ENCODE measurements around the gene PSMB2.
A peak's percentile ranks its signal among the peaks of the same experiment; 100 is the strongest.
"Not testable (repeated sequence)": the region's sequence is repeated elsewhere in the genome, so short reads cannot be mapped to it uniquely, and the experiment has no call there.

Gene PSMB2

DNA sequence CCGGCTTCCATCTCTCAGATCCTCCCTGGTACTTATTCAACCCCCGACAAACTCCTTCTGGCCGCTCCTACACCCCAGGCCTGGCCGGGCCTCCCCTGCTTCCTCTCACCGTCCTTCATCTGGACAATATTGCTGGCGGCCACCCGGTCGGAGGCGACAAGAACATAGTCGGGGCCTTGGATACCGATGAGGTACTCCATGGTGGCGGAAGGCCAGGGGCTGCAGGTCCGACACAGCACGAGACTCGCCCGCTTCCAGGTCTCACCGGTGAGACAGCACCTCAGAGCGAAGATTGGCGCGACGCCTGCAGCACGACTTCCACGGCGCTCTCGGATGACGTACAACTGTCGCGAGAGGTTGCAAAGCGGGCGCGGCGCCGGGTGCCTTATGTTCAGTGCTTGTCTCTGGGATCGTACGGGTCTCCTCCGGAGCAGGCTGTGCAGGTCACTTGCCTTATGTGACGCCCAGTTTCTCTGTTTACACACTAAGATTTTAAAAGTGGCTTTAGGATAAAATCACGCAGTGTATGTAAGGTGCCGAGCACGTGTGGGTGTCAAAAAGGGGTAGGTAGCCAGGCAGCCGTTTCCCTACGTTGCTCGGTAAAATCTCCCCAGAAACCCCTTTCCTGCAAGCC is at the start of gene PSMB2:
TSS of gene PSMB2 (minus strand) at position 294 of the 634 bp plus-strand sequence. CDS start at position 200, 94 bp downstream.
- H3K27ac Mint-ChIP-seq = peak within 1 kb of the TSS; percentile 100

DNA sequence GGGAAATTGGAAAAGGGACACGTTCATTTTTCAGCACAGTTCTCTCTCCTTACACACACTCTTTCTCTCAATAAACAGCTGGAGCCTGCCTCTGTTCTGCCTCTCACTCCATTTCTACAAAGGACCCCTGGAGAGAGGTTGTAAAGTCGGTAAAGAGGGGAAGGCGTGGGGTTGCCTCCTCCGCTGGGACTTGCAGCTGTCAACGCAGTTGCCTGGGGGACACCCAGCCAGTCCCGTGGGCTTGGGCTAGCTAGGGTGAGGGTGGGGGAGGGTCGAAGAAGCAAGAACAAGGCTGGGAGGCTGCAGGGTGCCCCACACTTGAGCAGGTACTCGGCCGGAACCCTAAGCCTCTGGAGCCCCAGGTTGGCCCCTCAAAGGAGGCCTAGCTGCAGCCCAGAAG is 49.8 kb upstream of the PSMB2 start:
- Mint-ChIP-seq H3K36me3 (no peaks in the 10 kb centered on the region), H3K4me3 (no peak overlapping the region), H3K9me3 (no peaks in the 10 kb centered on the region), H3K4me1 (no peaks in the 10 kb centered on the region), H3K27ac (no peak overlapping the region), H3K27me3 (peaks cover 5% of the 10 kb centered on the region)

More for the DNA sequence above, at the start of gene PSMB2:
- peaks cover 34% of the 10 kb centered on the region for H3K4me1 Mint-ChIP-seq
- peaks cover 3% of the 10 kb centered on the region for H3K36me3 Mint-ChIP-seq
- peak within 1 kb of the TSS; percentile 100 for H3K4me3 Mint-ChIP-seq
- peaks cover 10% of the 10 kb centered on the region for H3K27me3 Mint-ChIP-seq
- no peaks in the 10 kb centered on the region for H3K9me3 Mint-ChIP-seq

DNA sequence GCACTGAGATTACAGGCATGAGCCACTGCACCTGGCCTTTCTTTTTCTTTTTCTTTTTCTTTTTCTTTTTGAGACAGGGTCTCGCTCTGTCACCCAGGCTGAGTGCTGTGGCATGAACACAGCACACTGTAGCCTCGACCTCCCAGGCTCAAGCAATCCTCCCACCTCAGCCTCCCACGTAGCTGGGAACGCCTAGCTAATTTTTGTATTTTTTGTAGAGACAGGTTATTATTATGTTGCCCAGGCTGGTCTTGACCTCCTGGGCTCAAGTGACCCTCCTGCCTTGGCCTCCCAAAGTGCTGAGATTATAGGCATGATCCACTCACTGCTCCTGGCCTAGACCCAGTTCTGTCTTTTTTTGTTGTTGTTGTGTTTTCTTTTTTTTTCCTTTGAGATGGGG is 48.8 kb upstream of the PSMB2 start:
- H3K36me3 Mint-ChIP-seq, H3K4me1 Mint-ChIP-seq, H3K27me3 Mint-ChIP-seq, H3K4me3 Mint-ChIP-seq, H3K9me3 Mint-ChIP-seq: not testable (repeated sequence)
- peak overlapping the region; percentile 55 for H3K27ac Mint-ChIP-seq

DNA sequence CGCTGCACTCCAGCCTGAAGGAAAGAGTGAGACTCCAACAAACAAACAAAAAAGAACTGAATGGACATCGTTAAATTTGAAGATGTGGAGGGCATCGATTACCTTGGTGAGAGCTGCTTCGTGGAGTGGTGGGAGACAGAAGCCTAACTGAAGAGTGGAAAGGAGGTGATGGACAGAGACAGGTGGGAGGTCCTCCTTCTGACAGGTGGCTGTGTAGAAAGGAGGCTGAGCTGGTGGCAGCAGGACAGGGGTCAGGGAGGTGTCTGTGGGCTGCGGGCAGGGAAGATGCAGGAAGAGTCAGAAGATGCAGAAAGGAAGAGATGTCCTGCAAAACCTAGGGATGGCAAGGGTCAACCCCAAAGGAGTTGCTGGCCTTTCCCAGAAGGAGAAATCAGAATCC is 46.8 kb upstream of the PSMB2 start:
- Mint-ChIP-seq H3K36me3 (no peaks in the 10 kb centered on the region), H3K4me1 (no peaks in the 10 kb centered on the region), H3K4me3 (no peak overlapping the region), H3K9me3 (no peaks in the 10 kb centered on the region), H3K27me3 (peaks cover 7% of the 10 kb centered on the region), H3K27ac (no peak overlapping the region)

DNA sequence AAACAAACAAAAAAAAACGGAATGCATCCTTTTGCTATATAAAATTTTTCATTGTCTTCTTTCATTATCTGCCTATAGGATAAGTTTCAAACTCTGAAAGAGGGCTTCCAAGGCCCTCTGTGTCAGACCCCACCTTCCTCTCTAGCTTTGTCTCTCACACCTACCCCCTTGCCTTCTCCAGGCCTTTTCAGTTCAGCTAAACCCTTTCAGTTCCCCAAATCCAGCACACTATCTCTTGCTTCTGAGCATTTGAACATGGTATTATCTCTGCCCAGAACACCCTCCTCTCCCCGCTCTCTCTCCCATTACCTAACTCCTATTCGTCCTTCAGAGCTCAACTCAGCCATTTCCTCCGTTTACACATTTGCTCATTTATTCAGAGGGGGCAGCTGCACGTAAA is 41.7 kb upstream of the PSMB2 start:
- Mint-ChIP-seq H3K27me3 (peaks cover 3% of the 10 kb centered on the region), H3K27ac (no peak overlapping the region), H3K36me3 (no peaks in the 10 kb centered on the region), H3K4me3 (no peak overlapping the region), H3K4me1 (no peaks in the 10 kb centered on the region), H3K9me3 (no peaks in the 10 kb centered on the region)

DNA sequence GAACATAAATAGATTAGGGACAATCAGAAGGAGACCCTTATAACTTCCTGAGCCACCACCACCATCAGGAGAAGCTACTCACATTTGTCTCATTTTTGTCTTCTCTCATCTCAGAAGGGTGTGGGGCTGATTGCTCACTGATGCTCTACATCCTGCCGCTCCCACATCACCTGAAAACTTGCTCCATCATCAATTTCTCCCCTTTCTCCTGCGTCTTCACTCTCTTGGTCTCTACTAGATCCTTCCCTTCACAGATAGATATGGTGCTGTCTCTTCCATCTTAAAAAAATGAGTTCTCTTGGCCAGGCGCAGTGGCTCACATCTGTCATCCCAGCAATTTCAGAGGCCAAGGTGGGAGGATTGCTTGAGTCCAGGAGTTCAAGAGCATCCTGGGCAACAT is 38.9 kb upstream of the PSMB2 start:
- Mint-ChIP-seq H3K27ac (no peak overlapping the region), H3K4me1 (no peaks in the 10 kb centered on the region), H3K27me3 (peaks cover 2% of the 10 kb centered on the region), H3K36me3 (no peaks in the 10 kb centered on the region), H3K4me3 (no peak overlapping the region), H3K9me3 (no peaks in the 10 kb centered on the region)

DNA sequence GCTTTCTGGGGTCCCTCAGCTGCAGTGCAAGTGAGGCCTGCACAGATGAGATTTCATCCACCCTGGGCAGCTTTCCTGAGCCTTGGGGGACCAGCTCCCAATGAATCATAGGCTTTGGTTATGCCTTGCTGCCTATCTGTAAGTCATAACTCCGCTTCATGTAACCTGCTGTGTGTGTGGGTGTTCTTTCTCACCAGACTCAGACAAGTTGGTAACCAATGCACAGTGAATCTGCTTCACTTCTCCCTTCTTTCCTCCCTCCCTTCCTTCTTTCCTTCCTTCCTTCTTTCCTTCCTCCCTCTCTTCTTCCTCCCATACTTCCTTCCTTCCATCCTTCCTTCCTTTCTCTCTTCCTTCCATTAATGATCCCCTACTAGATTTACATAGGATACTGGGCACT is 34.4 kb upstream of the PSMB2 start:
- H3K27ac Mint-ChIP-seq = no peak overlapping the region

DNA sequence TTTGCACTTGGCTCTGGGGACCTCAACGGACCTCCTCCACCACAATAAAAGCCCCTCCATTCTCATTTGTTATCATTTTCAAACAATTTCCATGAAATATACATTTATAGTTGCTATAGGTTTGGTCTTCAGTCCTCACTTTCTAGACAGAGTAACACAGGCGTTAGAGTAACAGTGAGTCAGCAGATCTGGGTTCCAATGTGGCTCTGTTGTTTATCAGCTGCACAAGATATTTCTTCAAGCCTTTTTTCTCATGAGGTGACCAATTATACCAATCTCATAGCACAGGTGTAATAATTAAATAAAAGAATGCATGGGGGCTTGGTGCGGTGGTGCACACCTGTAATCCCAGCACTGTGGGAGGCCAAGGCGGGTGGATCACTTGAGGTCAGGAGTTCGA is 32.8 kb upstream of the PSMB2 start:
- Mint-ChIP-seq H3K9me3 (no peaks in the 10 kb centered on the region), H3K27ac (no peak overlapping the region), H3K36me3 (no peaks in the 10 kb centered on the region), H3K4me3 (no peak overlapping the region), H3K27me3 (peaks cover 1% of the 10 kb centered on the region), H3K4me1 (no peaks in the 10 kb centered on the region)

More for the DNA sequence above, 34.4 kb upstream of the PSMB2 start:
- Mint-ChIP-seq H3K4me1 (no peaks in the 10 kb centered on the region), H3K9me3 (no peaks in the 10 kb centered on the region), H3K4me3 (no peak overlapping the region), H3K36me3 (no peaks in the 10 kb centered on the region), H3K27me3 (no peaks in the 10 kb centered on the region)

DNA sequence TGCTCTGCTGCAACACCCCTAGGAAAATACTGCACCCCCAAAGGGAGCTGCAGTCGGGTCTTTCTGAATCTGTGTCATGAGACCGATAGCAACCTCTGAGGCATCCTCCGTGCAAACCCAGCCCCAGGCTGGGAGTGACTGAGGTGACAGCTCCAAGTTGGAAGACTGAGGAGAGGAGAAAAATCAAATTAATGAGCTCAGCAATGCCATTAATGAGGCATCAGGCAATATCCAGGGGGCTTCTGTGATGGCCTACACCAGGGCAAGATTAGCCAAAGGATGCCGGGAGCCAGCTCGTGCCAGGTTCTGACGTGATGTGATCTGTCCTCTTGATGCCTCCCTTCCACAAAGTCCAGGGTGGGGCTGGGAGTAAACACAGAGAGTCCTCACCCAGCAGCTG is 30.8 kb upstream of the PSMB2 start:
- peaks cover 1% of the 10 kb centered on the region for H3K27me3 Mint-ChIP-seq
- H3K4me3 Mint-ChIP-seq = no peak overlapping the region

DNA sequence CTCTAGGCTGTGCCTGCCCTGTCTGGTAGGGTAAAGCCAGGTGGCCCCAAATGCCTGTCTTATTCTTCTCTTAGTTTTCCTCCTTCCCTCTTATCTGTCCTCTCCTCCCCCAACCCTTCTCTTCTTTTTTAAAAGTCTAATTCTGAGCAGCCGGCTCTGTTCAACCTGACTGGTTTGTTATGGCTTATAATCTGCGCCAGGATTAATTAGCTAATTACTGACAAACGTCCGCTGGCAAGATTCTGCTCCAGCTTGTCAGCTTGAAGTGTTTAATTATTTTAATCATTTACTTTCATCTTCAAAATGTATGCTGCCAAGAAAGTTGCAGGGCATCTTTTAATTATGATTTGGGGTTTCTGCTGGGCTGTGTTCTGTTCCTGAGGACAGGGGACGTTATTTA is 27.2 kb upstream of the PSMB2 start:
- Mint-ChIP-seq H3K9me3 (no peaks in the 10 kb centered on the region), H3K4me1 (no peaks in the 10 kb centered on the region), H3K27ac (no peak overlapping the region), H3K27me3 (peaks cover 6% of the 10 kb centered on the region), H3K36me3 (no peaks in the 10 kb centered on the region), H3K4me3 (no peak overlapping the region)

More for the DNA sequence above, 30.8 kb upstream of the PSMB2 start:
- H3K4me1 Mint-ChIP-seq = no peaks in the 10 kb centered on the region
- no peaks in the 10 kb centered on the region for H3K9me3 Mint-ChIP-seq
- H3K36me3 Mint-ChIP-seq = no peaks in the 10 kb centered on the region
- no peak overlapping the region for H3K27ac Mint-ChIP-seq

DNA sequence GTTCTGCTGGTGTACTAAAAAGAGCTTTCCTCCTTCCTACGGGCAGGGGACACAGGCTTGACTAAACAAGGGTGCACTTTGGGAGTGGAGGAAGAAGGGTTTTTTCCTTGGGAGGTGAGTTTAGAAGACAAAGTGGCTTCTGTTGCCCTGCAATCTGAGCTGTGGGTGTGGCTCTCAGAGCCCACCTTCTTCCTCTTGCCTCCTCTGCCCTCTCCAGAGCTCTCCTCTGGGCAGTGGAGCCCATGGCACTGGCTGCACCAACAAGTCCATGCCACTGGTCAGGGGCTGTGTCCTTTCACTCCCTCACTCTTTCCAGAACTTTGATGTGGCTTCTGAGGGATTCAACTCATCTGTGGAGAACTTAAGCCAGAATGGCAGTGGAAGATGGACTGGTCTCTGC is 25.6 kb upstream of the PSMB2 start:
- H3K4me3 Mint-ChIP-seq = no peak overlapping the region
- peaks cover 6% of the 10 kb centered on the region for H3K27me3 Mint-ChIP-seq
- no peak overlapping the region for H3K27ac Mint-ChIP-seq
- no peaks in the 10 kb centered on the region for H3K9me3 Mint-ChIP-seq
- no peaks in the 10 kb centered on the region for H3K4me1 Mint-ChIP-seq
- H3K36me3 Mint-ChIP-seq = no peaks in the 10 kb centered on the region

DNA sequence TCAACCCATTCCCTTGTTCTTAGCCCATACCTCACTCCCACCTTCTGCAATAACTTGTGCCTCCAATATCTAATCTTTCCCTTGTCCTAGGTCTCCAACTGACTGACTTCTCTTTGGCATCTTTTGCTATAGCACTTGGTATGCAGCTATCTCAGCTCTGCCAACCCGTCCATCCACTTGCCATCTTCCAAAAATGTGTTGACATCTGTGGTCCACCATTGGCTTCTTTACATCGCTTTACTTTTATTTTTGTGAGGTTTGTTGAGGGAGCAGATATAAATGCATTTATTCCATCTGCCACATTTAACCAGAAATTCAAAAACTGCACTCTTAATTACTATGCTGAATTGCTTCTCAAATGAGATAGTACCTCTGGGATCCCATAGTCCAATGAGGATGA is 24.9 kb upstream of the PSMB2 start:
- Mint-ChIP-seq H3K9me3 (no peaks in the 10 kb centered on the region), H3K27ac (no peak overlapping the region), H3K36me3 (no peaks in the 10 kb centered on the region), H3K4me1 (no peaks in the 10 kb centered on the region), H3K27me3 (peaks cover 6% of the 10 kb centered on the region), H3K4me3 (no peak overlapping the region)

DNA sequence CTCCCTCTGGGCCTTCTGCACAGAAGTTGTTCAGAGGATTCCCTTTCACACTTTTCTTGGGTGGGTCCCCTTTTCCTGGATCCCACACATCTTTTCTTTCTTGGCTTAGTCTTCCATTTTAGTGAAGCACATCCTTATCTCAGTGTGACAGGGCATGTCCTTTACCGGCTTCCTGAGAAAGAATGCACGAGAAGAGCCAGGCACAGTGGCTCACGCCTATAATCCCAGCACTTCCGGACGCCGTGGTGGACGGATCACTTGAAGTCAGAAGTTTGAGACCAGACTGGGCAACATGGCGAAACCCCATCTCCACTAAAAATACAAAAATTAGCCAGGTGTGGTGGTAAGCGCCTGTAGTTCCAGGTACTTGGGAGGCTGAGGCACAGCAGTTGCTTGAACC is 22.1 kb upstream of the PSMB2 start:
- no peaks in the 10 kb centered on the region for H3K4me1 Mint-ChIP-seq
- peaks cover 5% of the 10 kb centered on the region for H3K27me3 Mint-ChIP-seq
- H3K27ac Mint-ChIP-seq = no peak overlapping the region
- H3K9me3 Mint-ChIP-seq = no peaks in the 10 kb centered on the region
- no peak overlapping the region for H3K4me3 Mint-ChIP-seq
- no peaks in the 10 kb centered on the region for H3K36me3 Mint-ChIP-seq

DNA sequence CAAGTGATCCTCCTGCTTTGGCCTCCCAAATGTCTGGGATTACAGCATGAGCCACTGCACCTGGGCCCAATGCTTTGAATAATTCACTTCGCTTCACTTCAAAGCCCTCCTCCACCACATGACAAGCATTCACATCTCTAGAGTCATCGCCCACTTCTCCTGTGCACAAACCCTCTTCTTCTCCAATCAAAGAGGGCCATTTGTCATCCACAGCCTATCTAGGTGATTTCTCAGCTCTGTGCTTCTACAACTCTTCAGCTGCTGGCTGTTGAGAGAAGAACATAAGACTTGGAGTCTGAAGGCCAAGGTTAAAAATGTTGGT is 20.1 kb upstream of the PSMB2 start:
- Mint-ChIP-seq H3K36me3 (no peaks in the 10 kb centered on the region), H3K9me3 (no peaks in the 10 kb centered on the region), H3K27ac (no peak overlapping the region), H3K4me1 (no peaks in the 10 kb centered on the region), H3K27me3 (no peaks in the 10 kb centered on the region), H3K4me3 (no peak overlapping the region)

DNA sequence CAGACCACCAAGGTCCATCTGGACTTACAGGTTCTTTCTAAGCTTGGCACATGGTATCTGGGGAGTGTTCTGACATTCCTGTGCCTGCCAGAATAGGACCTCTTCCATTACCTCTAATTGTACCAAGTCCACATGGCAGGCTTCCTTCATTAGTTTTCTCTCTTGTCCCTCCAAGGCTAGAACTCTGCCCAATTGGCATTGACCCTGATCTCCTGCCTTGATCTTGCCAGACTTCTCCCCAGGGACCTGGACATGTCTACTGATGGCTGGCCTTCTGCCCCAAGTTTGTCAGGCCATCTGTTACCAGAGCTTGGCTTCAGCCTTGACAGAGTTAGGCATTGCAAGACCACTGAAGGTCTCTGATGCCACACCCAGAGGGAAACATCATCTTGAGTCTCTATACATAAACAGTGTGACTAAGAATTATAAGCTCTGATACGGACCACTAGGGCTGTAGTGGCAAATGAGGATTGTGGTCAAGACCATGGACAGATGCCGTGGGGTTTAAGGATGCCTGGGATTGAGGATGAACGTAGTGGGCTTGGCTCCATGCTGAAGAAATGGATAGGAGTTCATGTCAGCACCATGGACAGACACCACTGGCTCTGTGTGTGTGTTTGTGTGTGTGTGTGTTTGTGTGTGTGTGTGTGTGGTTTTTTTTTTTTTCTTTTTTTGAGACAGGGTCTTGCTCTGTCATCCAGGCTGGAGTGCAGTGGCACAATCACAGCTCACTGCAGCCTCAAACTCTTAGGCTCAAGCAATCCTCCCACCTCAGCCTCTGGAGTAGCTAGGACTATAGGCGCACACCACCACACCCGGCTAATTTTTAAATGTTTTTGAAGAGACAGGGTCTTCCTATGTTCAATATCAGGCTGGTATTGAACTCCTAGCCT is 19.5 kb upstream of the PSMB2 start:
- no peaks in the 10 kb centered on the region for H3K4me1 Mint-ChIP-seq
- H3K27ac Mint-ChIP-seq = no peak overlapping the region
- no peak overlapping the region for H3K4me3 Mint-ChIP-seq
- no peaks in the 10 kb centered on the region for H3K9me3 Mint-ChIP-seq
- no peaks in the 10 kb centered on the region for H3K36me3 Mint-ChIP-seq
- no peaks in the 10 kb centered on the region for H3K27me3 Mint-ChIP-seq

DNA sequence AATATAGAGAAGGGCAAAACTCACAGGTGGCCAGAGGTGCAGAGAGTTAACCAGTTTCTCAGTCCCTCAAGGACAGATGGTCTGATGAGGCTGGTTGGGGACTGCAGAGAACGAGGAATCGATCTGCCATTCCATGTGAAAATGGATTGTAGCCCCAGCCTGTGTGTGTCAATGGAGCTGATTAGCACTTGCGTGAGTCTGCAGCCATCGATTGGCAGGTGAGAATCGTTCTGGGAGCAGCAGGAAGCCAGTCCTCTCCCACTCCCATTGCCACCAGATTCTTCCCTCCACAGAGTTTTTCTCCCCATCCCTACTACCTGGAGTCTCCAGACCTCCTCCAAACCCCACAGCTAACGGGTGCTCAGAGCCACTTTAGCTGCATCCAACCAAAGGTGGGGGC is 18.3 kb upstream of the PSMB2 start:
- Mint-ChIP-seq H3K9me3 (no peaks in the 10 kb centered on the region), H3K4me3 (no peak overlapping the region), H3K36me3 (no peaks in the 10 kb centered on the region), H3K27me3 (no peaks in the 10 kb centered on the region), H3K4me1 (no peaks in the 10 kb centered on the region), H3K27ac (no peak overlapping the region)
